Mesodermal cell (in vitro differentiated cells): ENCODE data around the gene VASN.
A peak's percentile ranks its signal among the peaks of the same experiment; 100 is the strongest.

Experiments used
- H3K27ac ChIP-seq: 2 replicates; pipeline ENCODE4 v1.7.0; 2013; ENCODE audit warnings: mild to moderate bottlenecking, low read depth, low read length, moderate library complexity; ENCODE audit not compliant: severe bottlenecking
- H3K36me3 ChIP-seq: 2 replicates; pipeline ENCODE4 v1.7.1; 2013; ENCODE audit warnings: mild to moderate bottlenecking, low read length, moderate library complexity; ENCODE audit not compliant: control insufficient read depth, insufficient read depth
- H3K4me1 ChIP-seq: one replicate; pipeline ENCODE4 v1.7.1; 2013; ENCODE audit warnings: mild to moderate bottlenecking, low read length; ENCODE audit not compliant: insufficient read depth, control insufficient read depth, poor library complexity, severe bottlenecking
- H3K4me3 ChIP-seq: 2 replicates; pipeline ENCODE4 v1.7.0; 2013; ENCODE audit warnings: low read length, control low read depth, mild to moderate bottlenecking; ENCODE audit not compliant: insufficient read depth, poor library complexity, severe bottlenecking; ENCODE audit errors: extremely low read depth
- H3K9me3 ChIP-seq: 2 replicates; pipeline ENCODE4 v1.7.1; 2013; ENCODE audit warnings: mild to moderate bottlenecking, low read length, moderate library complexity; ENCODE audit not compliant: control insufficient read depth
- WGBS, 2 experiments: methylation state at CpG; one replicate each; pipeline ENCODE4 v1.1.5; 2013; ENCODE audit warnings: missing lambda C conversion rate in 2 of 2; ENCODE audit not compliant: insufficient coverage in 2 of 2; 5-methylcytosine and 5-hydroxymethylcytosine counted together

The VASN gene

GRCh38 chr16:4386451-4386805, 14.8 kb downstream of the VASN start:
- Histone ChIP-seq H3K4me1 (peaks cover 56% of the 10 kb centered on the region), H3K4me3 (no peak overlapping the region), H3K27ac (peak overlapping the region; percentile 29), H3K36me3 (peaks cover 25% of the 10 kb centered on the region), H3K9me3 (no peaks in the 10 kb centered on the region)
- WGBS, 2 experiments, result 81% methylated on average over 7 of the region's 8 CpGs

DNA sequence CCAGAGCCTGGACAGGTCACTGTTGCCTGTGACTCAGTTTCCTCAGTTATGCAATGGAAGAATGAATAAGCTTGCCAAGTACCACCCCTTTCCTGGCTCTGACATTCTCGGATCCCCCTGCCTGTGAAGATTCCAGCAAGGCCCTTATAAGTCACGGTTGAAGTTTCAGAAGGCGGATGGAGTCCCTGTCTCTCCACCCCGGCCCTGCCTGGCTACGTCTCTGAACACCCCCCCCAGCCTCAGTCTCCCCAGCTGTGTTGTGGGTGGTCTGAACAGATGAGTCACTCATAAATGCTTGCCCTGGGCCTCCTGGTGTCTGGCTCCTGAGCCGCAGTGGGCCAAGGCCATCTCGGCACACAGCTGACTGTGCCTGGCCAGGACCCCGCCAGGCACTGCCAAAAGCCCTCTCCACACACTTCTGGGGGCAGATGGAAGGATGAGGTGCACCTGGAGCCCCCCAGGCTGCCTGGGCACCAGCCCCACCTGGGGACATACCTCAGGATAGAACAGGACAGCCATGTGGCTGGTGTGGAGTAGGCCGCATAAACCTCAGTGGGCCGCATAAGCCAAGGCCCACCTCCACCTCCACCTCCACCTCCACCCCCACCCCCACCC, 15.4 kb downstream of the VASN start:
- 93 to 96% methylated on average over 7 to 8 of the region's 10 CpGs for WGBS, 2 experiments
- H3K27ac ChIP-seq, result no peak overlapping the region
- H3K4me1 ChIP-seq, result peaks cover 63% of the 10 kb centered on the region
- no peaks in the 10 kb centered on the region for H3K9me3 ChIP-seq
- H3K4me3 ChIP-seq, result no peak overlapping the region
- peaks cover 21% of the 10 kb centered on the region for H3K36me3 ChIP-seq

DNA sequence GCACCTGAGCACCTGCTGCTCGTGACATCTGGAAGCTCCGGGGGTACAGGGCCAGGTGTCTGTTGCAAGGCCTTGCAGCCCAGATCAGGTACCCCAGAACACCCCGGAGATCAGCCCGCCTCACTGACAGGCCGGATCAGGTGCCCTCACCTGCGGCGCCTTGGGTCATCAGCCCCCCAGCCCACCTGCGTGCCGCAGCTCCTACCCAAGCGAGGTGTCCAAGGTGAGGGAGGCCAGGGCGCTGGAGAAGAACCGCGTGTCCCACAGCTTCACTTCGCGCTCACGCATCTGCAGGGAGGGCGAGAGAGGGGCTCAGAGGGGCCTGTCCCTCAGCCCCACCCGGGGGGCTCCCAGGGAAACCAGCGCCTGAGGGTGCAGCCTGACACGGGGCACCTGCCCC, 16.1 kb downstream of the VASN start:
- peaks cover 70% of the 10 kb centered on the region for H3K4me1 ChIP-seq
- WGBS, 2 experiments, result 93 to 97% methylated on average over 20 of the region's 20 CpGs

GRCh38 chr16:4388271-4389021, 16.8 kb downstream of the VASN start:
- no peak overlapping the region for H3K4me3 ChIP-seq
- H3K27ac ChIP-seq, result peak overlapping the region; percentile 76
- peaks cover 76% of the 10 kb centered on the region for H3K4me1 ChIP-seq
- 72 to 80% methylated on average over 18 to 19 of the region's 19 CpGs for WGBS, 2 experiments
- peaks cover 13% of the 10 kb centered on the region for H3K36me3 ChIP-seq
- no peaks in the 10 kb centered on the region for H3K9me3 ChIP-seq

More for the DNA sequence above, 16.1 kb downstream of the VASN start:
- no peaks in the 10 kb centered on the region for H3K9me3 ChIP-seq
- H3K36me3 ChIP-seq, result peaks cover 17% of the 10 kb centered on the region
- H3K4me3 ChIP-seq, result no peak overlapping the region
- no peak overlapping the region for H3K27ac ChIP-seq

DNA sequence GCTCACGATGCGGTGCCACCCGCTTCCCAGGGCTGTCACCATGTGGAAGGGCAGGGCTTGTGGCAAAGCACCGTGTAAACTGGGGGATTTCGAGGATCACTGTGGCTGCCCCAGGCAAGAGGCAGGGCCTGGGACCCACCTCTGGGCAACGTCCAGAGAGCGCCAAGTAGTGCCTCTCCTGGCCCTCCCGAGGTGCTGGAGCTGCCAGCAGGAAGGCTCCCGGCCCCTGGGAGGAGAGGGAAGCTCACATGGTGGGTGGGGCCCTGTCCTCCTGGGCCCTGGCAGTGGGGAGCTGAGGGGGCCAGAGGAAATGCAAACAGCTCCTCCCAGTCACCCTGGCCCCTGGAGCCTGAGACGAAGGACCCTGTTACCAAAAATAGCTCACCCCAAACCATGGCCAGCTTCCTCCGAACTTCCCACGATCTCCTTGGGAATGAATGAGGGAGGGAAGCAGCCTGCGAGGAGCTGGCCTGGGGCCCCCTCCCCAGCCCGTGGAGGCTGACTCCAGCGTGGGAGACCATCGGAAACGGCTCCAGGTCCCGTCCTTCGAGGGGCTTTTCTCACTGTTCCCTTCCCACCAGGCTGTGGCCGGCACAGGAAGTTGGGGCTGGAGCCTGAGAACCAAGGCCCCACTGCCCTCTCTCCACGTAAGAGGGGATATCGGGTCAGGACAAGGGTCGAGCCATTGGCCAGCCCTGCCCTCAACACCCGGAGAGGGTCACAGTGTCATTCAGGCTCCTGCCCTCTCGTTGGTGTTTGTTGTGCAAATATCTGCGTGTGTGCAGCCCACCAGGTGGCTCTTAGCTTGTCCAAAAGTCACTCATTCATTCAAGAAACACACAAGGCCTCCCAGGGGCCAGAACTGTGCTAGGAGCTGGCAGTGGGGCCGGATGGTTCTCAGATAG, 17.7 kb downstream of the VASN start:
- H3K36me3 ChIP-seq, result peaks cover 6% of the 10 kb centered on the region
- H3K4me1 ChIP-seq, result peaks cover 69% of the 10 kb centered on the region
- H3K9me3 ChIP-seq, result no peaks in the 10 kb centered on the region
- 58 to 70% methylated on average over 18 to 25 of the region's 27 CpGs for WGBS, 2 experiments
- H3K4me3 ChIP-seq, result no peak overlapping the region
- H3K27ac ChIP-seq, result peak overlapping the region; percentile 76

DNA sequence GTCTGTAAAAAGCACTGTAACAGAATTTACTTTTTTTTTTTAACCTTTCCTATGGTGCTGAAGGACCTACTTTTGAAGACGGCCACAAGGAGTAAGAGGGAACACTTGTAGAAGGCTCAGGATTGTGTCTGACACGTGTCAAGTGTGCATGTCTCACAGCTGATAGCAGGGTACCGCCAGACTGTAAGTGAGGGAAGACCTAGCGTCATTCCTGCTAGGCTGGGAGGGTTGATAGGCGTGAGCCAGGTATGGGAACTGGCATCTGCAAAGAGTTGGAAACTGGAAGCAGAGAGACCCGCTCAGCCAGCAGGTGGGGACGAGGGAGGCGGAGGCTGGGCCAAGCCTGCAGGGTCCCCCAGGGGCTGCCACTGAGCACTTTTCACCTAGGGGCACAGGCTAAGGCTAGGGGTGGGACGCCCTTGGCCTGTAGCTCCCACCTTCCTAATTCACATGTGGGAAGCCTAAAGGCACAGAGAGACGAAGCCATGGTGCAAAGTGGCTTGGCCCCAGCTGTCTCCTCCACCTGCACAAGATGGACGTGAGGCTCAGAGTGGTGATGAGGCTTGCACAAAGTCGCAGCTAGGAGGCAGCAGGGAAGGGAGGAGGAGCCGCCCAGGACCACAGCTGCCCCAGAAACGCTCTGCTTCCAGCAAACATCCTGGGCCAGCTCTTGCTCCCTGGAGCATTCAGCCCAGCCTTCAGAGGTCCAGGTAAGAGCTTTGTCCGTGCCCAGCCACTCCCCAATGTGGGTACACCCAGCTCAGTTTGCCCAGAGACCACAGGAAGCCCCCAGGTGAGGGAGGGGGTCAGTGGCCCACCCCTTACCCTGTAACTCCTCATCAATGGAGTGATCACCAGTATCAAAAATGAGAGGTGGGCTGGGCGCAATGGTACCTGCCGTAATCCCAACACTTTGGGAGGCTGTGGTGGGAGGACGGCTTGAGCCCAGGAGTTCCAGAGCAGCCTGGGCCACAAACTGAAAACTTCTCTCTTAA, 18.9 kb downstream of the VASN start:
- peaks cover 60% of the 10 kb centered on the region for H3K4me1 ChIP-seq
- WGBS, 2 experiments, result 77 to 83% methylated on average over 15 to 17 of the region's 18 CpGs
- no peak overlapping the region for H3K4me3 ChIP-seq

DNA sequence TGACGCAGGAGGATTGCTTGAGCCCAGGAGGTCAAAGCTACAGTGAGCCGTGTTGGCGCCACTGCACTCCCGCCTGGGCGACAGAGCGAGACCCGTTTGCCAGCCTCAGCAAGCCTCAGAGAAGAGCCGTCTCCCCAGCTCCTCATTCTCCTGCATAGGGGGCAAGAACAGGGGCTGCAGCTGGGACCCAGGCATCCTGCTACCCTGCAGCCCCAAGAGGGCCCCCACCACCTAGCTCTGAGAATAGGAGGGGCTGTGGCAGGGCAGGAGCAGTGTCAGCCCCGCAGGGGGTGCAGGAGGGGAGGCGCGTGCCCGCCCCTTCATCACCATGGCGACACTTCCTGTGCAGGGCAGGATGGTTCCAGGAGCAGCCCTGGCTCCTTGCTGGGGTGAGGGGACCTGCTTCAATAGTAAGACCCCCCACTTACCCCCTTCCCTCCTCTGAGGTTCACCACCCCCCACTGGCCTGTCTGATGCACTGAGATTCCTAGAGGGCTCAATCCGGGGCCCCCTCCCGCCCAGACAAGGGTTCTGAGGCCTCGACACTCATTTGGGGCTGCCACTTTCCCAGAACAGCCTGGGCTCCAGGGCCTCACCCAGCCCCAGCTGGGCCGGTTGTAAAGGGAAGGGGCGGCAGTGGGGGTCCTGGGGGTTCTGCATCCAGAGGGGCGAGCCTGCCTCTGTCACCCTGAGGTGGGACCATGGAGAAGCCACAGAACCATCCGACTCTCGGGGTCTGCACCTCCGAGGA, 20.2 kb downstream of the VASN start:
- Histone ChIP-seq H3K4me1 (peaks cover 51% of the 10 kb centered on the region), H3K36me3 (peaks cover 11% of the 10 kb centered on the region), H3K4me3 (no peak overlapping the region), H3K27ac (peak overlapping the region; percentile 73), H3K9me3 (no peaks in the 10 kb centered on the region)
- WGBS, 2 experiments, result 58 to 70% methylated on average over 9 to 19 of the region's 22 CpGs

More for the DNA sequence above, 18.9 kb downstream of the VASN start:
- H3K27ac ChIP-seq, result no peak overlapping the region
- peaks cover 11% of the 10 kb centered on the region for H3K36me3 ChIP-seq
- no peaks in the 10 kb centered on the region for H3K9me3 ChIP-seq

DNA sequence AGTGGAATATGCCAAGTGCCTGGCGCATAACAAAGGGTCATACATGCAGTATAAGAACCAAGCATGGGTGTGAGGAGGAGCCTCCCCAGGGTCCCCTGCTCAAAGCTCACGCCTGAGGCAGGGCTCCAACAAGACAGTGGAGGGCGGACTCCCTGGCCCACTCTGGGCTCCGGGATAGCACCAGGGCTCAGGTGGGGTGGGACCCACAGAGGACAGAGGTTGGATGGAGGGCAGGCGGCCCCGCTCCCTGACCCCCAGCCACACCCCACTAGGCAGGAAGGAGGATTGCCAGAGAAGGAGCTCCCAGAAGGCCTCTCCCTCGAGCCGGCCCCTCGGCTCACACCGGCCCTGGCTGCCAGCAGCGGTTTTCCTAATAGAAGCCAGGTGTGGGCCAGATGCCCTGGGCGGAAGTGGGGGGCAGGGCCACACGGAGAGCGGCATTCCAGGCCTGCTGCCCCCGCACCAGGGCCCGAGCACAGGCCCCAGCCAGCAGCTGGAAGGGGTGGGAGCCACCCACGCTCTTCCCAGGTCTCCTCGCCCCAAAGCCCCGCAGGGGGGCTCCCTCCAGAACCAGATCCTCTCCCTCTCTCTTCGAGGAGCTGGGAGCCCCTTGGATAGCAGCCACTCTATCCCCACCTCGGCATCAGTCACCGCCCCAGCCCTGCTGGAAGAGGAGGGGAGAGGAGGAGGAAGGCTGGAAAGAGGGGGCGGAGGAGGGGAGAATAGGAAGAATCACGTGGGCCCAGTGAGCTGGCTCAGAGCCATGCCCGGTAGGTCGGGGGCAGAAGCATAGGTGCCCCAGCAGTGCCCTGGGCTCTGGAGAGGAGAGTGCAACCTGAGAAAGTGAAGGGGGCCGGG, 21.0 kb downstream of the VASN start:
- H3K9me3 ChIP-seq, result no peaks in the 10 kb centered on the region
- peaks cover 9% of the 10 kb centered on the region for H3K36me3 ChIP-seq
- WGBS, 2 experiments, result 38 to 49% methylated on average over 10 to 21 of the region's 27 CpGs
- H3K4me3 ChIP-seq, result no peak overlapping the region
- peaks cover 43% of the 10 kb centered on the region for H3K4me1 ChIP-seq
- H3K27ac ChIP-seq, result peak overlapping the region; percentile 73

GRCh38 chr16:4393240-4393600, 21.6 kb downstream of the VASN start:
- peak overlapping the region; percentile 73 for H3K27ac ChIP-seq
- peaks cover 37% of the 10 kb centered on the region for H3K4me1 ChIP-seq
- WGBS, 2 experiments, result 82 to 88% methylated on average over 6 of the region's 6 CpGs

More at GRCh38 chr16:4393240-4393600, 21.6 kb downstream of the VASN start:
- peaks cover 11% of the 10 kb centered on the region for H3K36me3 ChIP-seq
- no peaks in the 10 kb centered on the region for H3K9me3 ChIP-seq
- no peak overlapping the region for H3K4me3 ChIP-seq
